ENCODE measurements around the gene MPPED1. TPM values are rescaled to one million over a fixed set of nuclear protein-coding genes. Genes with fewer than 3 reads are reported as not detected.

Gene MPPED1
- total RNA-seq, 1 experiment from 2014 or later: 0.35 TPM

DNA sequence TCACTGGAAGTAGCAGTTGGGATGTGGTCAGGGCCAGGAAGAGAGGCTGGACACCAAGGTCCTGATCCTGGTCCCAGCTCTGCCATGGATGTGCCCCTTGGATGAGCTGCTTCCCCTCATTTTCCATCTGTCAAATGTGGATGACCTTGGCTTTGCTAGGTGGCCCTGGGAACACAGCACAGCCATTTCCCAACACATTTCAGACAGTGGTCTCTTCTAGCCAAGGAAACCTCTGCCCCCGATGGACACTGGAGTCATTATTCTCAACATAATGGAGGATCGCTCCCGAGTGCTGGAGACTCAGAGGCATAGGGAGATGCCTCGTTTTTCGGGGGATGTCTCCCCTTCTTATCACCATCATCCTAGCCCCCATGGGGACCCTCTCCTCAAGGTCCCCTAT is 13.6 kb upstream of the MPPED1 start (continued):
- TF ChIP-seq, protein P1, sequence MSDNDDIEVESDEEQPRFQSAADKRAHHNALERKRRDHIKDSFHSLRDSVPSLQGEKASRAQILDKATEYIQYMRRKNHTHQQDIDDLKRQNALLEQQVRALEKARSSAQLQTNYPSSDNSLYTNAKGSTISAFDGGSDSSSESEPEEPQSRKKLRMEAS (CRISPR knock-in tag; IDR thresholded peaks at IDR 0.05): no peak
- TF ChIP-seq ZNF423 (CRISPR knock-in tag; IDR thresholded peaks at IDR 0.05) (no peak), SMAD3 (CRISPR knock-in tag; IDR thresholded peaks at IDR 0.05; ENCODE audit: borderline replicate concordance) (no peak)
- TF ChIP-seq, protein P2, sequence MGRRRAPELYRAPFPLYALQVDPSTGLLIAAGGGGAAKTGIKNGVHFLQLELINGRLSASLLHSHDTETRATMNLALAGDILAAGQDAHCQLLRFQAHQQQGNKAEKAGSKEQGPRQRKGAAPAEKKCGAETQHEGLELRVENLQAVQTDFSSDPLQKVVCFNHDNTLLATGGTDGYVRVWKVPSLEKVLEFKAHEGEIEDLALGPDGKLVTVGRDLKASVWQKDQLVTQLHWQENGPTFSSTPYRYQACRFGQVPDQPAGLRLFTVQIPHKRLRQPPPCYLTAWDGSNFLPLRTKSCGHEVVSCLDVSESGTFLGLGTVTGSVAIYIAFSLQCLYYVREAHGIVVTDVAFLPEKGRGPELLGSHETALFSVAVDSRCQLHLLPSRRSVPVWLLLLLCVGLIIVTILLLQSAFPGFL (CRISPR knock-in tag; IDR thresholded peaks at IDR 0.05; ENCODE audit: borderline replicate concordance): no peak

DNA sequence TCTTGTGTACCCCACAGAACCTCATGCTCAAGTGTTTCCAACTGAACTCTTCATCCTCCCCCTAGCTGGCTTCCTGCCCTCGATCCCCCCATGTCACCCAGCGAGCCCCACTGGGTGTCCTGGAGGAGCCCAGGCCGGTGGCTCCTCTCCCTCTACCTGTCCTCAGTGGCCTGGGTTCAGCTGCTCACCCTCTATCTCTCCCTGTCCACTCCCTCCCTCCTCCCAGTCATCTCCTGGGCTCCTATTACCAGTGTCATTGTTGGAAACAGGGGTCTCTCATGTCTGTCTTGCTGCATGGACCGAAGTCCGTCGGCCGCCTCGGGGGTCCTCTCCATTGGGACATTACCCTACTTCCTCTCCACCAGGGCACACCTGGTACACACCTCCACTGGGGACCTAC is 12.9 kb upstream of the MPPED1 start:
- Mint-ChIP-seq H3K36me3 (no peaks in the 10 kb centered on the region), H3K4me3 (no peak overlapping the region), H3K27me3 (ENCODE audit: low read depth) (no peaks in the 10 kb centered on the region; the same call in 1 of the 2 replicates), H3K4me1 (no peaks in the 10 kb centered on the region), H3K9me3 (no peaks in the 10 kb centered on the region; the same call in 1 of the 2 replicates), H3K27ac (no peak overlapping the region)
- ChIA-PET CTCF (interaction anchor here (1.0 kb wide), 1 partner anchor 167 kb away, joined by 3 read pairs; no protein-coding TSS in a partner anchor), POLR2A (no interaction called here)
- TF ChIP-seq TEAD4 (CRISPR knock-in tag; IDR thresholded peaks at IDR 0.05) (no peak), SOX15 (CRISPR knock-in tag; IDR thresholded peaks at IDR 0.05) (no peak), MYBL2 (CRISPR knock-in tag; IDR thresholded peaks at IDR 0.05) (no peak), CREB1 (CRISPR knock-in tag; IDR thresholded peaks at IDR 0.05) (no peak), NR1H2 (CRISPR knock-in tag; IDR thresholded peaks at IDR 0.05) (no peak), JUN (CRISPR knock-in tag; IDR thresholded peaks at IDR 0.05) (no peak), CREM (CRISPR knock-in tag; IDR thresholded peaks at IDR 0.05) (no peak)
- TF ChIP-seq, protein P3, sequence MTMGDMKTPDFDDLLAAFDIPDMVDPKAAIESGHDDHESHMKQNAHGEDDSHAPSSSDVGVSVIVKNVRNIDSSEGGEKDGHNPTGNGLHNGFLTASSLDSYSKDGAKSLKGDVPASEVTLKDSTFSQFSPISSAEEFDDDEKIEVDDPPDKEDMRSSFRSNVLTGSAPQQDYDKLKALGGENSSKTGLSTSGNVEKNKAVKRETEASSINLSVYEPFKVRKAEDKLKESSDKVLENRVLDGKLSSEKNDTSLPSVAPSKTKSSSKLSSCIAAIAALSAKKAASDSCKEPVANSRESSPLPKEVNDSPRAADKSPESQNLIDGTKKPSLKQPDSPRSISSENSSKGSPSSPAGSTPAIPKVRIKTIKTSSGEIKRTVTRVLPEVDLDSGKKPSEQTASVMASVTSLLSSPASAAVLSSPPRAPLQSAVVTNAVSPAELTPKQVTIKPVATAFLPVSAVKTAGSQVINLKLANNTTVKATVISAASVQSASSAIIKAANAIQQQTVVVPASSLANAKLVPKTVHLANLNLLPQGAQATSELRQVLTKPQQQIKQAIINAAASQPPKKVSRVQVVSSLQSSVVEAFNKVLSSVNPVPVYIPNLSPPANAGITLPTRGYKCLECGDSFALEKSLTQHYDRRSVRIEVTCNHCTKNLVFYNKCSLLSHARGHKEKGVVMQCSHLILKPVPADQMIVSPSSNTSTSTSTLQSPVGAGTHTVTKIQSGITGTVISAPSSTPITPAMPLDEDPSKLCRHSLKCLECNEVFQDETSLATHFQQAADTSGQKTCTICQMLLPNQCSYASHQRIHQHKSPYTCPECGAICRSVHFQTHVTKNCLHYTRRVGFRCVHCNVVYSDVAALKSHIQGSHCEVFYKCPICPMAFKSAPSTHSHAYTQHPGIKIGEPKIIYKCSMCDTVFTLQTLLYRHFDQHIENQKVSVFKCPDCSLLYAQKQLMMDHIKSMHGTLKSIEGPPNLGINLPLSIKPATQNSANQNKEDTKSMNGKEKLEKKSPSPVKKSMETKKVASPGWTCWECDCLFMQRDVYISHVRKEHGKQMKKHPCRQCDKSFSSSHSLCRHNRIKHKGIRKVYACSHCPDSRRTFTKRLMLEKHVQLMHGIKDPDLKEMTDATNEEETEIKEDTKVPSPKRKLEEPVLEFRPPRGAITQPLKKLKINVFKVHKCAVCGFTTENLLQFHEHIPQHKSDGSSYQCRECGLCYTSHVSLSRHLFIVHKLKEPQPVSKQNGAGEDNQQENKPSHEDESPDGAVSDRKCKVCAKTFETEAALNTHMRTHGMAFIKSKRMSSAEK (CRISPR knock-in tag; IDR thresholded peaks at IDR 0.05; ENCODE audit: borderline replicate concordance): no peak
- no peak for ATAC-seq
- DNase-seq (ENCODE audit: low spot score): no peak

DNA sequence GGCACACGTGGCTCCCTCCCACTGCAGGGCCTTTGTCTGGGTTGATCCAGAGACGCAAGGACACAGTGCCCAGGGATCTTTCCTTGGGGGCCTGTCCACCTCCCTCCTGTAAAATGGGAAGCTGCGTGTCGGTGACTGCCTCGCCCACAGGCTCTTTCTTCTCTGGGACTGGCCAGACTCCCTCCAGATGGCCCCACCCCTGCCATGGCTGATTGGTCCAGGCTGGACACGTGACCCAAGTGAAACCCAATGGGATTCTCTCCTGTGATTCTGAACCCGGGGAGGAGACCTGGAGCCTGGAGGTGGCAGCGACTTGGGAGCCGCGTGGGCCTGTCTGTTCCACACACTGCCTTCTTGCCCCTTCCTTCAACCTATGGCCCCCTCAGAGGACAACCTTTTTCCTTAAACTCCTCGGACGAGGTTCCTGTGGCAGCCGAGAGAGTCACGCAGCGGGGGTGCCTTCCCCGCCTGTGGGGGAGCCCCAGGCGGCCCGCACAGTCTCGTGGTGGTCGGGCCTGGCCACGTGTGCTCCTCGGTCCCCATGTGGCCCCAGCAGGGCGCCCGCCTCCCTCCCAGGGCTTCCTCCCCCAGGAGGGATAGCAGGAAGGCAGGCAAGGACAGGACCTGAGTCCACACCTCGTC is 12.4 kb upstream of the MPPED1 start:
- ATAC-seq: peak; percentile 73
- Mint-ChIP-seq H3K36me3 (no peaks in the 10 kb centered on the region), H3K4me3 (no peak overlapping the region), H3K27ac (no peak overlapping the region), H3K9me3 (no peaks in the 10 kb centered on the region; the same call in 1 of the 2 replicates), H3K4me1 (peaks cover 3% of the 10 kb centered on the region; the same call in 1 of the 2 replicates), H3K27me3 (ENCODE audit: low read depth) (no peaks in the 10 kb centered on the region)
- ChIA-PET POLR2A (no interaction called here), CTCF (no interaction called here)
- no peak for DNase-seq (ENCODE audit: low spot score)
- TF ChIP-seq, protein P4, sequence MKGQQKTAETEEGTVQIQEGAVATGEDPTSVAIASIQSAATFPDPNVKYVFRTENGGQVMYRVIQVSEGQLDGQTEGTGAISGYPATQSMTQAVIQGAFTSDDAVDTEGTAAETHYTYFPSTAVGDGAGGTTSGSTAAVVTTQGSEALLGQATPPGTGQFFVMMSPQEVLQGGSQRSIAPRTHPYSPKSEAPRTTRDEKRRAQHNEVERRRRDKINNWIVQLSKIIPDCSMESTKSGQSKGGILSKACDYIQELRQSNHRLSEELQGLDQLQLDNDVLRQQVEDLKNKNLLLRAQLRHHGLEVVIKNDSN (CRISPR knock-in tag; IDR thresholded peaks at IDR 0.05): peak; percentile 73; the same call in 1 of the 2 replicates
- TF ChIP-seq, protein P2 (CRISPR knock-in tag; IDR thresholded peaks at IDR 0.05; ENCODE audit: borderline replicate concordance): no peak
- TF ChIP-seq TP53 (CRISPR knock-in tag; IDR thresholded peaks at IDR 0.05): no peak
- no peak for TF ChIP-seq ESRRA (CRISPR knock-in tag; IDR thresholded peaks at IDR 0.05; ENCODE audit: borderline replicate concordance)
- no peak for TF ChIP-seq ELF4 (CRISPR knock-in tag; IDR thresholded peaks at IDR 0.05; ENCODE audit: low read depth)
- no peak for TF ChIP-seq FOXJ3 (CRISPR knock-in tag; IDR thresholded peaks at IDR 0.05; ENCODE audit: borderline replicate concordance)
- no peak for TF ChIP-seq IRF2 (CRISPR knock-in tag; IDR thresholded peaks at IDR 0.05; ENCODE audit: borderline replicate concordance, low read depth)
- TF ChIP-seq NFYB (CRISPR knock-in tag; conservative IDR thresholded peaks at IDR 0.05; ENCODE audit: low read depth): peak; percentile 82
- TF ChIP-seq JAZF1 (CRISPR knock-in tag; IDR thresholded peaks at IDR 0.05): no peak
- no peak for TF ChIP-seq HMGA2 (CRISPR knock-in tag; IDR thresholded peaks at IDR 0.05)
- TF ChIP-seq, protein P5, sequence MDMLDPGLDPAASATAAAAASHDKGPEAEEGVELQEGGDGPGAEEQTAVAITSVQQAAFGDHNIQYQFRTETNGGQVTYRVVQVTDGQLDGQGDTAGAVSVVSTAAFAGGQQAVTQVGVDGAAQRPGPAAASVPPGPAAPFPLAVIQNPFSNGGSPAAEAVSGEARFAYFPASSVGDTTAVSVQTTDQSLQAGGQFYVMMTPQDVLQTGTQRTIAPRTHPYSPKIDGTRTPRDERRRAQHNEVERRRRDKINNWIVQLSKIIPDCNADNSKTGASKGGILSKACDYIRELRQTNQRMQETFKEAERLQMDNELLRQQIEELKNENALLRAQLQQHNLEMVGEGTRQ (CRISPR knock-in tag; IDR thresholded peaks at IDR 0.05): peak; percentile 88
- TF ChIP-seq CBFB (CRISPR knock-in tag; IDR thresholded peaks at IDR 0.05; ENCODE audit: low read depth): no peak
- TF ChIP-seq GTF2I (CRISPR knock-in tag; conservative IDR thresholded peaks at IDR 0.05): no peak

Measured in WTC11 (cell line).